CD14-positive monocyte (primary cell): Measurements from ENCODE around the gene TSEN15. TPM values are rescaled to one million over a fixed set of nuclear protein-coding genes. Genes with fewer than 3 reads are reported as not detected.
A peak's percentile ranks its signal among the peaks of the same experiment; 100 is the strongest.
"Not testable (repeated sequence)": the region's sequence is repeated elsewhere in the genome, so short reads cannot be mapped to it uniquely, and the experiment has no call there.

Source experiments
- DNase-seq, 3 donors: peaks; one replicate each; pipeline ENCODE4 v3.0.0-alpha.2; 2011 to 2022
- H2AFZ ChIP-seq: 2 replicates; pipeline ENCODE4 v1.6.0; 2012; ENCODE audit warnings: mild to moderate bottlenecking, low read depth, low read length, inconsistent platforms; ENCODE audit not compliant: insufficient read depth, poor library complexity, severe bottlenecking
- H3K27ac ChIP-seq, 2 donors: 1 replicate in 1 of 2; 2 replicates in 1 of 2; pipeline ENCODE4 v1.5.1; 2012 to 2013; ENCODE audit warnings: low read length in 2 of 2, control low read depth in 1 of 2, inconsistent platforms in 1 of 2, low read depth in 1 of 2, mild to moderate bottlenecking in 1 of 2
- H3K27me3 ChIP-seq, 2 donors: one replicate each; pipeline versions ENCODE4 v1.6.0 to v1.6.1; 2011 to 2013; ENCODE audit warnings: low read length in 2 of 2; ENCODE audit not compliant: control insufficient read depth in 2 of 2, insufficient read depth in 2 of 2
- H3K36me3 ChIP-seq, 2 donors: replicated peaks in 1 of 2; 1 replicate in 1 of 2; 2 replicates in 1 of 2; pipeline versions ENCODE4 v1.5.1 to v1.6.1; 2012 to 2013; ENCODE audit warnings: low read length in 2 of 2, control low read depth in 1 of 2, inconsistent platforms in 1 of 2, mild to moderate bottlenecking in 1 of 2; ENCODE audit not compliant: insufficient read depth in 2 of 2, control insufficient read depth in 1 of 2
- H3K4me1 ChIP-seq, 2 donors: 1 replicate in 1 of 2; 2 replicates in 1 of 2; pipeline versions ENCODE4 v1.5.1 to v1.6.1; 2012 to 2013; ENCODE audit warnings: low read length in 2 of 2, control low read depth in 1 of 2, inconsistent platforms in 1 of 2, mild to moderate bottlenecking in 1 of 2, moderate library complexity in 1 of 2; ENCODE audit not compliant: insufficient read depth in 2 of 2, control insufficient read depth in 1 of 2
- H3K4me2 ChIP-seq: replicated peaks from 2 replicates; pipeline ENCODE3; 2012; ENCODE audit warnings: low read length, moderate library complexity, mild to moderate bottlenecking; ENCODE audit not compliant: poor library complexity, severe bottlenecking; ENCODE audit errors: extremely low read depth
- H3K4me3 ChIP-seq, 3 experiments: fragments of 200-600 bp in 1 of 3; sonication (generic) in 1 of 3; replicated peaks in 1 of 3; 1 replicate in 2 of 3; 2 replicates in 1 of 3; pipeline ENCODE4 v1.5.1; 2011 to 2013; ENCODE audit warnings: low read length in 3 of 3, mild to moderate bottlenecking in 3 of 3, control low read depth in 2 of 3, low read depth in 2 of 3, inconsistent platforms in 1 of 3, moderate library complexity in 1 of 3
- H3K79me2 ChIP-seq: 2 replicates; pipeline ENCODE4 v1.6.0; 2012; ENCODE audit warnings: mild to moderate bottlenecking, control low read depth, inconsistent platforms, low read length, moderate library complexity; ENCODE audit not compliant: insufficient read depth
- H3K9ac ChIP-seq: 2 replicates; pipeline ENCODE4 v1.6.0; 2017; ENCODE audit warnings: low read length, mild to moderate bottlenecking; ENCODE audit not compliant: insufficient read depth, poor library complexity, severe bottlenecking
- H3K9me3 ChIP-seq, 2 donors: replicated peaks in 1 of 2; 1 replicate in 1 of 2; 2 replicates in 1 of 2; pipeline versions ENCODE4 v1.5.1 to v1.6.1; 2012 to 2013; ENCODE audit warnings: low read length in 2 of 2, control low read depth in 1 of 2; ENCODE audit not compliant: control insufficient read depth in 1 of 2, insufficient read depth in 1 of 2
- H4K20me1 ChIP-seq: 2 replicates; pipeline ENCODE4 v1.6.0; 2012; ENCODE audit warnings: mild to moderate bottlenecking, low read length, control low read depth, moderate library complexity; ENCODE audit not compliant: insufficient read depth
- H3K27ac Mint-ChIP-seq, 7 donors: one replicate each; pipeline ENCODE4 v1.8.0; 2020; ENCODE audit warnings: mild to moderate bottlenecking in 7 of 7, mixed read lengths in 7 of 7, moderate library complexity in 6 of 7, inconsistent platforms in 2 of 7
- H3K27me3 Mint-ChIP-seq, 3 donors: one replicate each; pipeline ENCODE4 v1.8.0; 2021 to 2022; ENCODE audit warnings: low read depth in 3 of 3, mild to moderate bottlenecking in 3 of 3, mixed read lengths in 3 of 3, moderate library complexity in 3 of 3, inconsistent platforms in 1 of 3
- H3K36me3 Mint-ChIP-seq, 2 donors: one replicate each; pipeline ENCODE4 v1.8.0; 2020; ENCODE audit warnings: mixed read lengths in 2 of 2, inconsistent platforms in 1 of 2, mild to moderate bottlenecking in 1 of 2
- H3K4me1 Mint-ChIP-seq: one replicate; pipeline ENCODE4 v1.8.0; 2020; ENCODE audit warnings: mild to moderate bottlenecking, mixed read lengths
- H3K4me3 Mint-ChIP-seq, 2 donors: one replicate each; pipeline ENCODE4 v1.8.0; 2020; ENCODE audit warnings: mild to moderate bottlenecking in 2 of 2, mixed read lengths in 2 of 2, moderate library complexity in 1 of 2
- H3K9me3 Mint-ChIP-seq, 7 donors: one replicate each; pipeline ENCODE4 v1.8.0; 2020 to 2022; ENCODE audit warnings: mixed read lengths in 7 of 7, mild to moderate bottlenecking in 6 of 7, moderate library complexity in 6 of 7, inconsistent platforms in 2 of 7
- CTCF ChIP-seq: fragments of 200-600 bp; IDR thresholded peaks from one replicate; pipeline ENCODE4 v1.8.0; 2022; ENCODE audit warnings: antibody characterized with exemption, mild to moderate bottlenecking
- WGBS: methylation state at CpG from one replicate; pipeline ENCODE4 v1.1.5; 2013; ENCODE audit warnings: missing lambda C conversion rate; ENCODE audit not compliant: insufficient coverage; 5-methylcytosine and 5-hydroxymethylcytosine counted together
- intact Hi-C, 2 donors: fragments of 100-400 bp; cut with micrococcal nuclease; formaldehyde crosslinking; loops; one replicate each; pipeline versions ENCODE4 v1.15.0 to v1.15.1; 2023
- polyA plus RNA-seq, 3 donors: library from polyadenylated mRNA; depleted of rRNA in 1 of 3; unstranded in 2 of 3; stranded (reverse) in 1 of 3; fragments of 300-500 nt in 2 of 3; fragments of >200 nt in 1 of 3; fragmentation: Illumina TruSeq in 2 of 3; gene quantifications; 1 replicate in 2 of 3; 2 replicates in 1 of 3; pipeline ENCODE4 v1.2.3, GENCODE V29; 2012 to 2021

TSEN15 gene
- polyA plus RNA-seq, 3 donors, result 11.8 to 29.4 (median 23.4) TPM

GRCh38 chr1:184044603-184045376, 6.7 kb upstream of the TSEN15 start:
- WGBS, result 100% methylated on average over 1 of the region's 3 CpGs
- no peak for DNase-seq
- Histone ChIP-seq H3K4me3 (no peak overlapping the region), H3K9ac (no peak overlapping the region), H3K27ac (no peak overlapping the region), H3K27me3 (peaks cover 7 to 18% of the 10 kb centered on the region in 2 donors), H2AFZ (no peak overlapping the region), H4K20me1 (no peaks in the 10 kb centered on the region), H3K4me2 (no peak overlapping the region), H3K79me2 (no peaks in the 10 kb centered on the region), H3K9me3 (no peaks in the 10 kb centered on the region), H3K4me1 (no peaks in the 10 kb centered on the region), H3K36me3 (no peaks in the 10 kb centered on the region)
- H3K27me3 Mint-ChIP-seq, result peaks cover 4 to 13% (median 8%) of the 10 kb centered on the region in 3 donors
- no peak for TF ChIP-seq CTCF
- no peaks in the 10 kb centered on the region for H3K36me3 Mint-ChIP-seq
- H3K27ac Mint-ChIP-seq, result peak overlapping the region in 1 of 7 donors; percentile 64
- H3K9me3 Mint-ChIP-seq, result no peaks in the 10 kb centered on the region
- no peaks in the 10 kb centered on the region for H3K4me1 Mint-ChIP-seq
- intact Hi-C loops, result no loop called here
- H3K4me3 Mint-ChIP-seq, result no peak overlapping the region

GRCh38 chr1:184047541-184047940, 4.0 kb upstream of the TSEN15 start:
- 100% methylated on average over 1 of the region's 5 CpGs for WGBS
- H3K27me3 Mint-ChIP-seq, result peaks cover 5 to 21% (median 8%) of the 10 kb centered on the region in 3 donors
- H3K36me3 ChIP-seq, H3K27ac ChIP-seq, H2AFZ ChIP-seq, H4K20me1 ChIP-seq, H3K27ac Mint-ChIP-seq, H3K9me3 ChIP-seq, H3K4me2 ChIP-seq, H3K36me3 Mint-ChIP-seq, H3K79me2 ChIP-seq, H3K4me3 ChIP-seq, H3K9ac ChIP-seq, intact Hi-C loops, DNase-seq, H3K4me3 Mint-ChIP-seq, H3K9me3 Mint-ChIP-seq: not testable (repeated sequence)
- H3K4me1 Mint-ChIP-seq, result peaks cover 17% of the 10 kb centered on the region
- Histone ChIP-seq H3K4me1 (peaks cover 12% of the 10 kb centered on the region in 2 donors), H3K27me3 (peaks cover 11 to 19% of the 10 kb centered on the region in 2 donors)
